ENCODE data around the gene STAT5B.
"Not testable (repeated sequence)": the region's sequence is repeated elsewhere in the genome, so short reads cannot be mapped to it uniquely, and the experiment has no call there.

- not testable (repeated sequence) for TF ChIP-seq CTCF (IDR thresholded peaks at IDR 0.05 in 8 of 11, conservative IDR thresholded peaks at IDR 0.05 in 3 of 11); POLR2A (IDR thresholded peaks at IDR 0.05)
Measured at GRCh38 chr17:42244116-42244515, 32.1 kb downstream of the STAT5B start.
